ENCODE results near the gene HTT. TPM values are rescaled to one million over a fixed set of nuclear protein-coding genes. Genes with fewer than 3 reads are reported as not detected.
A peak's percentile ranks its signal among the peaks of the same experiment; 100 is the strongest.

Gene HTT
- total RNA-seq, 2 donors from 2014 or later: 62.4 to 116 TPM

DNA sequence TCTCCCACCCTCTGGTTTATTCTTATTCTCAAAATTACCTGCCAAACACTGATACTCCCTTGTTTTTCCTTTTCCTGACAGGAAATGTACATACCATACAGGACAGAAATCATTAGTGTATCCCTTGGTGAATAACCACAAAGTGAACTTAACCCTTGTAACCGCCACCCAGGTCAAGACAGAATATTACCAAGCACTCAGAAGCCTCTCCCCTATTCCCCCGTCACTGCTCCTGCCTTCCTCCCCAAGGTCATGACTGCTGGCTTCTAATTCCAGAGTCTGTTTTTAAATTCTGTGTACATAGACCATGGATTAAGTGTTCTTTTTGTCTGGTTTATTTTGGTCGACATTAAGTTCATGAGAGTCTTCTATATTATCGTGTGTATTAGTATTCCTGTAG, 37.7 kb downstream of the HTT start:
- no peak for ATAC-seq
- H3K27ac Mint-ChIP-seq: no peak overlapping the region

DNA sequence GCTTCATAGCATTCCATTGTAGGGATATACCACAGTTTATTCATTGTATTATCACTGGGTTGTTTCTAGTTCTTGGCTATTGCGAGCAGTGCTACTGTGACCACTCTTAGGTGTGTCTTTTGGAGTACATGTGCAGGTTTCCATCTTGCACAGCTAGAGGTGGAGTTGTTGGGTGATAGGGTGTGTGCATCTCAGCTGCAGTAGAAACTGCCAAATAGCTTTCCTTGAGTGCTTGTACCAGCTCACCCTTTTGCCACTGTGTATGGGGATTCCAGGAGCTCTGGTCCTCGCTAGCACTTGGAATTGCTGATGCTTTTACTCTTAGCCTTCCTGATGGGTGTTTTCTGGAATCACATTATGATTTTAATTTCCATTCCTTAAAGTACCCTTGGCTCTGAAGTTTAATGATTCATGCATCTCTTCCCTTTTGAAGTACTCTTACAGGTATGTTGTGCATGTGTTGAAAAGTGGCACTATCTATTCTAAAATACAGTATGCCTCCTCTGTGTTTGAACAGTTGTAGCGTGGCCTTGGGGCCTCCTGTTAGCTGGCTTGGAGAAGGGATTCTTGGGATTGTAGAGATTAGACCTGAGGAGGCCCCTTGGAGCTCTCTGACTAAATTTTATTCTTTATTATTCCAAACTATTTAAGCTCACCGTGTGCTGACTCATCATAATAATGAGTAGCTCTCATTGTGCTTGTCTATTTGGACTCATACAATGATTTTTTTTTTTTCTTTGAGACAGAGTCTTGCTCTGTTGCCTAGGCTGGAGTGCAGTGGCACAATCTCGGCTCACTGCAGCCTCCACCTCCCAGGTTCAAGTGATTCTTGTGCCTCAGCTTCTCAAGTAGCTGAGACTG, 38.4 kb downstream of the HTT start:
- ATAC-seq (no peak), DNase-seq (ENCODE audit: low spot score) (no peak)
- Mint-ChIP-seq H3K27ac (no peak overlapping the region), H3K36me3 (peaks cover 14% of the 10 kb centered on the region), H3K4me1 (ENCODE audit: low read depth in 2 of 2) (peaks cover 4 to 11% of the 10 kb centered on the region in 2 donors), H3K4me3 (no peak overlapping the region), H3K9me3 (no peaks in the 10 kb centered on the region), H3K27me3 (no peaks in the 10 kb centered on the region)

More for the DNA sequence above, 37.7 kb downstream of the HTT start:
- Mint-ChIP-seq H3K27me3 (no peaks in the 10 kb centered on the region), H3K9me3 (no peaks in the 10 kb centered on the region), H3K4me3 (no peak overlapping the region), H3K36me3 (peaks cover 14% of the 10 kb centered on the region), H3K4me1 (ENCODE audit: low read depth in 2 of 2) (peaks cover 4 to 11% of the 10 kb centered on the region in 2 donors)
- no peak for DNase-seq (ENCODE audit: low spot score)

DNA sequence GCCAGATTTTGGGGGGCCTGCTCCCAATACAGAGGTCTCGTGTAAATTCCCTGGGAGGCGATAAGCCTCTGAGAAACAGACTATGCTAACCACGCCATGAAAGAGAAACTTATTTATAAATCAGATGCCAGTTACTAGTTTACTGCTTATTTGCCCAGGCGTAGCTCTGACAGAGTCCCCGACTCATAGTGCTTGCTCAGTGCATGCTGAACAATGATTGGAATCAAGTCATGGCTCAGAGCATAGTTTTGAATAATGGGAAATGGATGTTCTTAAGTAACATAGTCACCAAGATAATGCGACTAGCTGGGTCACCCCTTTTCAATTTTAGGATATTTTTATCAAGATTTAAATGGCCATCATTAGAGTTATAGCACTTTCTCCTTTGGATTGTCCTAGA, 39.9 kb downstream of the HTT start:
- H3K9me3 Mint-ChIP-seq: no peaks in the 10 kb centered on the region
- H3K4me1 Mint-ChIP-seq (ENCODE audit: low read depth in 2 of 2): peaks cover 4 to 11% of the 10 kb centered on the region in 2 donors
- no peaks in the 10 kb centered on the region for H3K27me3 Mint-ChIP-seq
- peaks cover 14% of the 10 kb centered on the region for H3K36me3 Mint-ChIP-seq
- no peak overlapping the region for H3K27ac Mint-ChIP-seq
- no peak overlapping the region for H3K4me3 Mint-ChIP-seq
- DNase-seq (ENCODE audit: low spot score) (no peak), ATAC-seq (no peak)

DNA sequence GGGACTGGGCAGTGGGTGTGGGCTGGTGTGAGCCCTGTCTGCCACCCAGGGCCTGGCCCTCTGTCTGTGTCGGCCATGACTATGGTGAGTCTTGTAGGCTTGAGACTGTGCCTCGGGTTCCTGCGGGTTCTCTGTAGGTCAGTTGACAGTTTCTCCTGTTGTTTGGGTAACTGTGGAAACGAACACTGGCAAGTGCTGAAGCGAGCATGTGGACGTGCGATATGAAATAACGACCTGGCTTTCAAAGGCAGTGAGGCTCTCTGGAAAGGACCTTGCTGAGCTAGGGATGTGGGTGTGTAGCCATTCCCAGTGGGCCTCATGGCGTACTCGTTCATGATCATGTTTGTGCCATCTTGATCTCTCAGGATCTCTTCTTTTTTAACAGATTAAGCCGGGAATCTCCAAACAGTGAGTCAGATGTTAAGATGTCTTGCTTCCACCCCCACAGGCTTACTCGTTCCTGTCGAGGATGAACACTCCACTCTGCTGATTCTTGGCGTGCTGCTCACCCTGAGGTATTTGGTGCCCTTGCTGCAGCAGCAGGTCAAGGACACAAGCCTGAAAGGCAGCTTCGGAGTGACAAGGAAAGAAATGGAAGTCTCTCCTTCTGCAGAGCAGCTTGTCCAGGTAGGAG, 41.3 kb downstream of the HTT start:
- ATAC-seq (no peak), DNase-seq (ENCODE audit: low spot score) (no peak)
- H3K4me1 Mint-ChIP-seq (ENCODE audit: low read depth in 2 of 2): peaks cover 4 to 7% of the 10 kb centered on the region in 2 donors
- H3K27me3 Mint-ChIP-seq: no peaks in the 10 kb centered on the region
- no peak overlapping the region for H3K27ac Mint-ChIP-seq
- H3K9me3 Mint-ChIP-seq: no peaks in the 10 kb centered on the region
- peaks cover 8% of the 10 kb centered on the region for H3K36me3 Mint-ChIP-seq
- H3K4me3 Mint-ChIP-seq: no peak overlapping the region

DNA sequence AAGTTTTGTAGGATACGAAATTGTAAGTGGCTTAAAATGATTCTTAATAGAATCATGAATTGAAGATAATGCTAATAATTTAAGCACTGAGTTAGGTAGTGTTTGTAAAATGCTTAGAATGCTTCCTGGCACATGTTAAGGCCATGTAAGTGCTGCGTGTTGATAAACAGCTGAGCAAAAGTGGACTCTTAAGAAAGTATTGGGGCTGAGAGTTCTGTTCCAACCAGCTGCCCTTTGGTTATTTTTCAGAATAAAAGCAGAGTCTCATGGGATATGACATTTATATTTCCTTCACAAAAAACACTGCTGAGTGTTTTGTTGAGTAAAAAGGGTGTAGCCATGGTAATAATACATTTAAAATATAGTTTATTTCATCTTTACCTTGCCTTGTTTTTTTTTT, 42.5 kb downstream of the HTT start:
- no peak overlapping the region for H3K4me3 Mint-ChIP-seq
- DNase-seq (ENCODE audit: low spot score): no peak
- ATAC-seq: no peak
- peaks cover 7% of the 10 kb centered on the region for H3K36me3 Mint-ChIP-seq
- H3K4me1 Mint-ChIP-seq (ENCODE audit: low read depth in 2 of 2): peaks cover 4 to 7% of the 10 kb centered on the region in 2 donors
- no peaks in the 10 kb centered on the region for H3K27me3 Mint-ChIP-seq
- no peaks in the 10 kb centered on the region for H3K9me3 Mint-ChIP-seq
- no peak overlapping the region for H3K27ac Mint-ChIP-seq

DNA sequence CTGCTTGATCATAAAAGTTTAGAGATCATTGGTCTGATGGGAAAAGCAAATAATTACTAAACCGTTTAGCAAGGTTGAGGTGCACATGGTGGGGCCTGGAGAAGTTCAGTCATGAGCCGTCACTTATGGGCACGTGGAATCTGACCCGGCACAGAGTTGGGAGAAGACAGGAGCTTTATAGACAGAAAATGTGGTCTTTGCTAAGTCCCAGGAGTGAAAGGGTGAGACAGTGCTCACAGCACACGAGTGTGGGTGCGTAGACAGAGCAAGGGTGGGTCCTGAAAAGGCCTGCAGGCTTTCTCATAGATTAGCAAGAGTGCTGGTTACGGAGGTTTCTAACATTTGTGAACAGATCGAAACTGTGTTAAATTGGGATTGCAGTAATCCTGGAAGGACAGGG, 43.8 kb downstream of the HTT start:
- H3K4me3 Mint-ChIP-seq: no peak overlapping the region
- peaks cover 6% of the 10 kb centered on the region for H3K36me3 Mint-ChIP-seq
- H3K27ac Mint-ChIP-seq: no peak overlapping the region
- no peaks in the 10 kb centered on the region for H3K9me3 Mint-ChIP-seq
- ATAC-seq: no peak
- H3K27me3 Mint-ChIP-seq: no peaks in the 10 kb centered on the region
- DNase-seq (ENCODE audit: low spot score): no peak
- H3K4me1 Mint-ChIP-seq (ENCODE audit: low read depth in 2 of 2): peaks cover 0 to 4% of the 10 kb centered on the region in 2 donors

DNA sequence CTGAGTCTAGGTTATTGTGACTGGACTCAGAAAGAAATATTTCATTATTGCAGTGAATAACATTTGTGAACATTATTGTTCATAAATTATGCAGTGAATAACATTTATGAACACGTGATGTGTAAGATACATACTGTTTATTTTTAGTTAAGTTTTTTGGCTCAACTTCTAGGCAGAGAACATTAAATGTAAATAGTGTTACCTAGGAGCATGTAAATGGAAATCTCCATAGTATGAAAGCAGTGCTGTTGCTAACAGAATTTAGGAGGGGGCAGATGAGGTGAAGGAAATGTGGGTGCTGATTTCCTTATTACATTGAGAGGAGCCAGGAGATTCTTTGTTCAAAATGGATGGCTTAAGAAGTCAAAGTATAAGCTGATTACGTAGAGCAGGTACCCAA, 45.0 kb downstream of the HTT start:
- Mint-ChIP-seq H3K36me3 (peaks cover 6% of the 10 kb centered on the region), H3K4me3 (no peak overlapping the region), H3K27me3 (no peaks in the 10 kb centered on the region), H3K4me1 (ENCODE audit: low read depth in 2 of 2) (peaks cover 0 to 4% of the 10 kb centered on the region in 2 donors), H3K27ac (no peak overlapping the region), H3K9me3 (no peaks in the 10 kb centered on the region)
- ATAC-seq (no peak), DNase-seq (ENCODE audit: low spot score) (no peak)

DNA sequence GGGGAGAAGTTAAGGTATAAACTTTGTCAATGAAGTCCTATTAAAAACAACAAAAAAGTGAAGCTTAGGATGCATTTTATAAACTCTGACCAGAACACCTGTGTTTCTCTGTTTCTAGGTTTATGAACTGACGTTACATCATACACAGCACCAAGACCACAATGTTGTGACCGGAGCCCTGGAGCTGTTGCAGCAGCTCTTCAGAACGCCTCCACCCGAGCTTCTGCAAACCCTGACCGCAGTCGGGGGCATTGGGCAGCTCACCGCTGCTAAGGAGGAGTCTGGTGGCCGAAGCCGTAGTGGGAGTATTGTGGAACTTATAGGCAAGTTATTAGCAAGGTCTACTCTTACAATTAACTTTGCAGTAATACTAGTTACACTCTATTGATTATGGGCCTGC, 46.6 kb downstream of the HTT start:
- Mint-ChIP-seq H3K4me3 (no peak overlapping the region), H3K36me3 (peaks cover 6% of the 10 kb centered on the region), H3K27ac (peak overlapping the region in 1 of 2 donors; percentile 31), H3K9me3 (no peaks in the 10 kb centered on the region), H3K27me3 (no peaks in the 10 kb centered on the region), H3K4me1 (ENCODE audit: low read depth in 2 of 2) (peaks cover 0 to 4% of the 10 kb centered on the region in 2 donors)
- ATAC-seq (no peak), DNase-seq (ENCODE audit: low spot score) (no peak)

DNA sequence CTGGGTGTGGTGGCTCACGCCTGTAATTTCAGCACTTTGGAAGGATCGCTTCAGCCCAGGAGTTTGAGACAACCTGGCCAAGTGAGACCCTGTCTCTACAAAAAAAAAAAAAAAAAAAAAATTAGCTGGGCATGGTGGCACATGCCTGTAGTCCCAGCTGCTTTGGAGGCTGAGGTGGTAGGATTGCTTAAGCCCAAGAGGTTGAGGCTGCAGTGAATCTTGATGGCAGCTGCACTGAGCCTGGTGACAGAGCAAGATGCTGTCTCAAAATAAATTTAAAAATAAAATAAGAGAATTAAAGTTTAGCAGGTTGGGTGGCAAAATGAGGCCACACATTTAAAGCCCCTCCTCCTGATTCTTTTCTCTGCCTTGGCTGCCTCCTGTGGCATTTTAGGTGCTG, 47.1 kb downstream of the HTT start:
- Mint-ChIP-seq H3K36me3 (peaks cover 6% of the 10 kb centered on the region), H3K9me3 (no peaks in the 10 kb centered on the region), H3K27me3 (no peaks in the 10 kb centered on the region), H3K27ac (no peak overlapping the region), H3K4me3 (no peak overlapping the region), H3K4me1 (ENCODE audit: low read depth in 2 of 2) (peaks cover 0 to 4% of the 10 kb centered on the region in 2 donors)
- DNase-seq (ENCODE audit: low spot score) (no peak), ATAC-seq (no peak)

DNA sequence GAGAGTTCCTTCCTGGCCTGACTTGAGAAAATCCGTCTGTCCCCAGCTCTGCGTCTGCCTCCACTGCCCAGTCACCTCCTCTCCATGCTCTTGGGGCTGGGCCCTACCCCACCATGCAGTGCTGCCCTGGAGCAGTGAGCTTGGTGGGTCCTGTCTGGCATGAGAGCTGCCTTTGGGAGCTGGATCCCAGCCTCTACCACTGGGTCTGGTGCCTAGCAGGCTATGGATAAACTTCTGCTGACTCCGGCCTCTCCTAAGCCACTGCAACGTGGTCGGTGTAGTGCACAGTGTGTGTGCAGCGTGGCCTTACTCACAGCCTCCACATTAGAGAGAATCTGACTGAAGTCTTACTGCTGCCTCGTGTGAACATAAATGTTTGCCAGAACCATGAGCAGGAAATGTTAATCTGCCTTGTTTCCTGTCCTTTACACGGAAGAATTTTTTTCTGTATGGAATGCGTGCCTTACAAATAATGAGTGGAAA, 47.6 kb downstream of the HTT start:
- Mint-ChIP-seq H3K27me3 (no peaks in the 10 kb centered on the region), H3K27ac (peak overlapping the region in 1 of 2 donors; percentile 53), H3K4me3 (no peak overlapping the region)

DNA sequence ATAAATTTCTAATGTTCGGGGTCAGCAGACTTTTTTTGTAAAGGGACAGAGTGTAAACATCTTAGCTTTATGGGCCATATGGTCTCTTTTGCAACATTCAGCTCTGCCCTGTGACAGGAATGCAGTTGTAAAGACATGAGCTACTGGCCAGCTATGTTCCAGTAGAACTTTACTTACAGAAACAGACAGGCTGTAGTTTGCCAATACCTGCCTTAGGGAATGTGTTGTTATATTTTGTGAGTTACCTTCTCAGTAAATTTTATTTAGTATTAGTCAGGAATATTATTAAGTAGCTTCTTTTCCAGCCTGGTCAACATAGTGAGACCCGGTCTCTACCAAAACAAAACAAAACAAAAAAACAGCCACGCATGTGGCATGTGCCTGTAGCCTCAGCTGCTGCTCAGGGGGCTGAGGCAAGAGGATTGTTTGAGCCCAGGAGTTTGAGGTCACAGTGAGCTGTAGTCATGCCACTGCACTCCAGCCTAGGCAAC, 48.7 kb downstream of the HTT start:
- no peaks in the 10 kb centered on the region for H3K9me3 Mint-ChIP-seq
- H3K4me3 Mint-ChIP-seq: no peak overlapping the region
- peaks cover 9% of the 10 kb centered on the region for H3K36me3 Mint-ChIP-seq
- no peak overlapping the region for H3K27ac Mint-ChIP-seq
- no peak for DNase-seq (ENCODE audit: low spot score)
- no peak for ATAC-seq
- H3K4me1 Mint-ChIP-seq (ENCODE audit: low read depth in 2 of 2): peaks cover 0 to 4% of the 10 kb centered on the region in 2 donors
- no peaks in the 10 kb centered on the region for H3K27me3 Mint-ChIP-seq

More for the DNA sequence above, 47.6 kb downstream of the HTT start:
- no peak for DNase-seq (ENCODE audit: low spot score)
- Mint-ChIP-seq H3K36me3 (peaks cover 6% of the 10 kb centered on the region), H3K9me3 (no peaks in the 10 kb centered on the region), H3K4me1 (ENCODE audit: low read depth in 2 of 2) (peaks cover 0 to 4% of the 10 kb centered on the region in 2 donors)
- ATAC-seq: no peak

DNA sequence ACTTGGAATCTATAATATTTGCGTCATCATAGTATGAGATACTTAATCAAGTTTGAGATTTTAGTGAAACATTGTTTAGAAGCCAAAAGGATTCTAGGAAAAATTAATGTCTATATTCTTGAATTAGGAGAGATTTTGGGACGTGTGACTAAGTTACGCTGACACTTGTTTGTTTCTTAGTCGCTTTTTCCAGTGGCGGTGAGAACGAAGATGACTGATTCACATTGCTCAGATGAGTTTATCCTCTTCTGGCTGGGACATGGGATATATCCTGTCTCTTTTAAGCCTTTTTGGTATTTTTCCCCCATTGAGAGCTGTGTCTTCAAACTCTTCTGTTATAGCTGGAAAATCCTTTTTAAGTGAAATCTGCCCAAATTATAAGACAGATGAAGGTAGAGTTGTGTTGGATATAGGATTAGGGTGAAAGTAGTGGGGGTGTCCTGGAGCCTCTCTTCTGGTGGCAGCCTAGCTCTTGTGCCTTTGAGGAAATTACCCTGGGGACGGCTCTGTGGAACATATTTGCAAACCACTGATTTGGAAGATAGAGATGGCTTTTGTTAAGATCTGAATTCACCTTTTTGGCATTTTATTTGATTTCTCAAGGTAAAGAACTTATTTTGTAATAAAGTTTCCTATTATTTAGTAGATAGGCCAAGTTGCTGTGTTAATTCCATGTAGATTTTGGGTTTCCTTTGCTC, 49.7 kb downstream of the HTT start:
- Mint-ChIP-seq H3K36me3 (peaks cover 18% of the 10 kb centered on the region), H3K9me3 (no peaks in the 10 kb centered on the region), H3K4me3 (no peak overlapping the region), H3K4me1 (ENCODE audit: low read depth in 2 of 2) (peaks cover 0 to 4% of the 10 kb centered on the region in 2 donors), H3K27ac (no peak overlapping the region), H3K27me3 (no peaks in the 10 kb centered on the region)
- DNase-seq (ENCODE audit: low spot score): no peak
- ATAC-seq: no peak

DNA sequence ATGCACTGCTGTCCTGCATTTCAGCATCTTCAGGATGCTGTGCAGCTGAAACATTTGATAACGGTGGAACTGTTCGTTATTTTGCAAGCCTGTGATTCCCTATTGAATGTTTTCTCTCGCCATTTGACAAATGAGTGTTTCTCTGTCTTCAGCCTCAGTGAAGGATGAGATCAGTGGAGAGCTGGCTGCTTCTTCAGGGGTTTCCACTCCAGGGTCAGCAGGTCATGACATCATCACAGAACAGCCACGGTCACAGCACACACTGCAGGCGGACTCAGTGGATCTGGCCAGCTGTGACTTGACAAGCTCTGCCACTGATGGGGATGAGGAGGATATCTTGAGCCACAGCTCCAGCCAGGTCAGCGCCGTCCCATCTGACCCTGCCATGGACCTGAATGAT, 52.6 kb downstream of the HTT start:
- no peaks in the 10 kb centered on the region for H3K27me3 Mint-ChIP-seq
- H3K27ac Mint-ChIP-seq: no peak overlapping the region
- no peaks in the 10 kb centered on the region for H3K9me3 Mint-ChIP-seq
- DNase-seq (ENCODE audit: low spot score) (no peak), ATAC-seq (no peak)
- H3K4me3 Mint-ChIP-seq: no peak overlapping the region
- H3K4me1 Mint-ChIP-seq (ENCODE audit: low read depth in 2 of 2): peaks cover 0 to 8% of the 10 kb centered on the region in 2 donors
- peaks cover 29% of the 10 kb centered on the region for H3K36me3 Mint-ChIP-seq

Data from natural killer cell treated with Interleukin-12 subunit alpha and Interleukin-12 subunit beta and Interleukin-15 and Interleukin-18, amount 100 ng/mL, for 72 hours (primary cell).